Lung (tissue), 12 donors: Measurements from ENCODE around the gene PLAGL1. TPM values are rescaled to one million over a fixed set of nuclear protein-coding genes. Genes with fewer than 3 reads are reported as not detected.

ENCODE experiments used
- ATAC-seq: fragments of 200-7000 bp; cut with Tn5 transposase; one replicate; pipeline ENCODE4 v1.9.1; 2020; ENCODE audit warnings: moderate number of reproducible peaks; ENCODE audit not compliant: insufficient read depth, low FRiP score
- DNase-seq, 3 donors: peaks; one replicate each; pipeline ENCODE4 v3.0.0-alpha.2; 2013 to 2017
- H3K27ac ChIP-seq, 2 donors: one replicate each; pipeline ENCODE4 v1.5.1; 2013; ENCODE audit warnings: mild to moderate bottlenecking in 2 of 2, moderate library complexity in 2 of 2, control low read depth in 1 of 2, inconsistent platforms in 1 of 2, low read depth in 1 of 2, low read length in 1 of 2
- H3K27me3 ChIP-seq, 3 donors: one replicate each; pipeline ENCODE4 v1.5.1; 2013; ENCODE audit warnings: low read length in 2 of 3; ENCODE audit not compliant: control insufficient read depth in 3 of 3, insufficient read depth in 3 of 3
- H3K36me3 ChIP-seq, 4 donors: one replicate each; pipeline ENCODE4 v1.5.1; 2013; ENCODE audit warnings: low read length in 4 of 4, mild to moderate bottlenecking in 1 of 4, moderate library complexity in 1 of 4; ENCODE audit not compliant: control insufficient read depth in 4 of 4, insufficient read depth in 4 of 4
- H3K4me1 ChIP-seq, 5 donors: one replicate each; pipeline ENCODE4 v1.5.1; 2013; ENCODE audit warnings: low read length in 5 of 5, mild to moderate bottlenecking in 2 of 5, moderate library complexity in 1 of 5; ENCODE audit not compliant: control insufficient read depth in 5 of 5, insufficient read depth in 5 of 5
- H3K4me3 ChIP-seq: one replicate; pipeline ENCODE4 v1.5.1; 2013; ENCODE audit warnings: mild to moderate bottlenecking, control low read depth, moderate library complexity
- H3K9ac ChIP-seq, 2 donors: one replicate each; pipeline ENCODE4 v1.5.1; 2013; ENCODE audit warnings: low read length in 2 of 2, control low read depth in 1 of 2; ENCODE audit not compliant: insufficient read depth in 1 of 2
- H3K9me3 ChIP-seq, 4 donors: one replicate each; pipeline ENCODE4 v1.5.1; 2013; ENCODE audit warnings: low read length in 3 of 4, mild to moderate bottlenecking in 1 of 4, moderate library complexity in 1 of 4; ENCODE audit not compliant: control insufficient read depth in 4 of 4, insufficient read depth in 3 of 4
- CTCF ChIP-seq: IDR thresholded peaks from 2 replicates; pipeline ENCODE4 v1.5.1; 2012; ENCODE audit warnings: mild to moderate bottlenecking; ENCODE audit errors: control extremely low read depth, extremely low read depth
- WGBS, 2 donors: extraction: QIAGEN DNeasy Blood & Tissue Kit; methylation state at CpG; one replicate each; pipeline ENCODE4 v1.1.7; 2013; 5-methylcytosine and 5-hydroxymethylcytosine counted together
- polyA plus RNA-seq, 2 donors: library from polyadenylated mRNA; stranded (reverse); fragments of 200-250 nt; gene quantifications; one replicate each; pipeline ENCODE4 v1.2.1, GENCODE V29; 2013
- total RNA-seq, 2 donors: library from RNA; depleted of rRNA in 1 of 2; stranded (reverse); fragments of >200 nt in 1 of 2; gene quantifications; one replicate each; pipeline ENCODE4 v1.2.1, GENCODE V29; 2014 to 2021
- donor health status: control.
- donor health status: control.
- donor health status: Bipolar disorder and iron deficiency.
- donor health status: healthy.
- donor health status: DM: yes; HTN: yes; CAD: no.

The PLAGL1 gene
- total and polyA plus RNA-seq, 4 donors = 15.5 to 86.9 (median 29.7) TPM

GRCh38 chr6:143941852-143942627 lies 66.0 kb downstream of the PLAGL1 start:
- no peak overlapping the region for H3K4me3 ChIP-seq
- WGBS, 2 donors = 70 to 71% methylated on average over 20 of the region's 20 CpGs
- no peak overlapping the region for H3K9ac ChIP-seq
- ATAC-seq (peak; percentile 74), DNase-seq (peak; percentile 46 to 64 (median 57))
- peak; percentile 26 for TF ChIP-seq CTCF
- peaks cover 0 to 11% (median 2%) of the 10 kb centered on the region in 4 donors for H3K36me3 ChIP-seq
- peaks cover 0 to 1% (median 0%) of the 10 kb centered on the region in 4 donors for H3K9me3 ChIP-seq
- H3K27ac ChIP-seq = no peak overlapping the region
- H3K27me3 ChIP-seq = no peaks in the 10 kb centered on the region
- H3K4me1 ChIP-seq = peaks cover 0 to 15% (median 4%) of the 10 kb centered on the region in 5 donors

- Histone ChIP-seq H3K4me3 (no peak overlapping the region), H3K9ac (no peak overlapping the region), H3K36me3 (peaks cover 0 to 5% (median 0%) of the 10 kb centered on the region in 4 donors), H3K27ac (no peak overlapping the region), H3K4me1 (peaks cover 0 to 23% (median 4%) of the 10 kb centered on the region in 5 donors), H3K27me3 (no peaks in the 10 kb centered on the region), H3K9me3 (no peaks in the 10 kb centered on the region)
- 41 to 45% methylated on average over 4 of the region's 4 CpGs for whole genome bisulfite sequencing, 2 donors
- ATAC-seq = peak; percentile 71
- DNase-seq = peak in 2 of 3 donors; percentile 34 to 46
- TF ChIP-seq CTCF = peak; percentile 62
Measured at GRCh38 chr6:143940011-143940597, 68.0 kb downstream of the PLAGL1 start.

GRCh38 chr6:143939364-143939763 lies 68.7 kb downstream of the PLAGL1 start:
- Histone ChIP-seq H3K9me3 (no peaks in the 10 kb centered on the region), H3K36me3 (peaks cover 0 to 5% (median 0%) of the 10 kb centered on the region in 4 donors), H3K9ac (no peak overlapping the region), H3K27me3 (no peaks in the 10 kb centered on the region), H3K4me1 (peaks cover 0 to 23% (median 4%) of the 10 kb centered on the region in 5 donors), H3K4me3 (no peak overlapping the region), H3K27ac (no peak overlapping the region)
- no peak for ATAC-seq
- whole genome bisulfite sequencing, 2 donors = 22 to 40% methylated on average over 4 of the region's 4 CpGs
- TF ChIP-seq CTCF = no peak
- DNase-seq = no peak
